Stimulated activated CD8-positive, alpha-beta memory T cell treated with anti-CD3 and anti-CD28 coated beads, Interleukin-12 subunit alpha, Interleukin-12 subunit beta, amount 100 ng/mL, for 24 hours (primary cell): ENCODE results near the gene UCK1.
A peak's percentile ranks its signal among the peaks of the same experiment; 100 is the strongest.

Source experiments
- DNase-seq: peaks from one replicate; pipeline ENCODE4 v3.0.0-alpha.2; 2020; ENCODE audit errors: extremely low read depth

Gene UCK1

DNA sequence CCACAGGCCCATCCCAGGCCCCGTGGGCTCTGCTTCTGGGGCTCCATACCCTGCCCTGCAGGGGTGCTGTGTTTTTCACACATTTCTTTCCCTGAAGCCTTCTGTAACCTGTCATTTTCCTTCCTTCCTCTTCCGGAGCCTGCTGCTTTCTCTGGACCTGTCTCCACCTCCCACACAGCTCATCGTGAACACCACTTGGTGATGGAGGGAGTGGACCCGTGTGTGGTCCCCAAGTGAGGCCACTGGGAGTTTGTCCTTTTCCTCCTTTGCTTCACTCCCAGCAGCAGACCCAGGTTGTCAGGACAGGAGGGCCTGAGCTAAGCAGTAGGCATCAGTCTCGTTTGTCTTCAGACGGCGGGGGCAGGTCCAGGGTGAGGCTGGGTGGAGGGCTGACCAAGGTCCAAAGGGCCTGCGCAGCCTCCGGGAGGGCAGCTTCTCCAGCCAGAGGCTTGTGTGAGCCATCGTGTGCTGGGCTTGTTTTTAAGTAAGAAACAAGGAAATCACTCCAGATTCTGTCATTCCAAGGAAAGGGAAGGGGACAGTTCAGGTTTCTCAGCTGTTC lies 34.1 kb downstream of the UCK1 start:
- no peak for DNase-seq

DNA sequence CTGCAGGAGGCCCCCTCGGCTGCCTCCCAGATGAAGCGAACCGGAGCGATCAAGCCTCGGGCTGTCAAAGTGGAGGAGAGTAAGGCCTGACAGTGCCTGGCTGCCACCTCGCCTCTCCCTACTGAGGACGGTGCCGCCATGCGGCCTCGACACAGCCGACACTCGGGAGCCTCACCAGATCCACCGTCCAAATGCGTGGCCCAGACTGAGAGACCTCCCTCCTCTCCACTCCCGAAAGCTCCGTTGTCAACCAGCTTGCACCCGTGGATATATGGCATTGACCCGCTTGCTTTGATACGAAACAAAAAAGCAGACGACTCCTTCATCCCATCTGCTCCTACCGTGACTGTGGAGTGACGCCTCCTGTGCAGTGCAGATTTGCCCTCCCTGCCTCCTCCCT lies 35.3 kb downstream of the UCK1 start:
- DNase-seq: no peak

- DNase-seq: no peak
These were observed 36.7 kb downstream of the UCK1 start for GRCh38 chr9:131494296-131494870.

DNA sequence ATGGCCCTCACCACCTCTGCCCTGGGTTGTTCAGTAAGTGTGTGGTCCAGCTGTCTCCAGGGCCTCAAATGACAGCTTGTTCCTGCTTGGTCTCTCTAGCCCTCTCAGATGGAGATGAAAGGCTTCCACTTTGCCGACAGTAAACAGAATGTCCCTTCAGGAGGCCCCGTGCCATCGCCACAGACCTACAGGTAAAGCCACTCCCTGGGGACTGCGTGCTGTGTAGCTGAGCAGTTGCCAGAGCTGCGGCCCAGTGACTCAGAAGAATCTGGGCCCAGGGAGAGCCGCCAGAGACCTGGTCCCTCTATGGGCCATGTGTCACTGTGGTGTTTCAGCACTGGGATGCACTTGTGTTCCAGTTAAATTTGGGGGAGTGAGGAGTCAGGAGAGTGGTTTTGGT lies 39.0 kb downstream of the UCK1 start:
- no peak for DNase-seq

GRCh38 chr9:131491001-131491710 lies 39.9 kb downstream of the UCK1 start:
- no peak for DNase-seq

GRCh38 chr9:131490514-131490913 lies 40.5 kb downstream of the UCK1 start:
- no peak for DNase-seq

DNA sequence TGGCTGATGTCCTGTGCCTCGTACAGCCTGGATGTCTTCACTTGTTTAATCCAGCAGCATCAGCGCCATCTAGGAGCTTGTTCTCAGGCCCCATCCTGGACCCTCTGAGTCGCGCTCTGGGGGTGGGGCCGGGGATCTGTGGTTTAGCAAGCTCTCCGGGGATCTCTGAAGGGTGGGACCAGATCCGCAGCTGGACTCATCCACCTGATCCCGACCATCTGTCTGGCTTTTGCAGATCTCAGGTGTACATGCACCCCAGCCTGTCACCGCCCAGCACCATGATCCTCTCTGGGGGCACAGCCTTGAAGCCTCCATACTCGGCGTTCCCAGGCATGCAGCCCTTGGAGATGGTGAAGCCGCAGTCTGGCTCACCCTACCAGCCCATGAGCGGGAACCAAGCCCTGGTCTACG lies 43.4 kb downstream of the UCK1 start:
- DNase-seq: no peak

- no peak for DNase-seq
These were observed 44.1 kb downstream of the UCK1 start for GRCh38 chr9:131487001-131487400.

GRCh38 chr9:131485728-131486422 lies 45.2 kb downstream of the UCK1 start:
- DNase-seq: no peak

- DNase-seq: no peak
These were observed 45.9 kb downstream of the UCK1 start for GRCh38 chr9:131485206-131485605.

- DNase-seq: no peak
These were observed 46.4 kb downstream of the UCK1 start for GRCh38 chr9:131484560-131485185.

DNA sequence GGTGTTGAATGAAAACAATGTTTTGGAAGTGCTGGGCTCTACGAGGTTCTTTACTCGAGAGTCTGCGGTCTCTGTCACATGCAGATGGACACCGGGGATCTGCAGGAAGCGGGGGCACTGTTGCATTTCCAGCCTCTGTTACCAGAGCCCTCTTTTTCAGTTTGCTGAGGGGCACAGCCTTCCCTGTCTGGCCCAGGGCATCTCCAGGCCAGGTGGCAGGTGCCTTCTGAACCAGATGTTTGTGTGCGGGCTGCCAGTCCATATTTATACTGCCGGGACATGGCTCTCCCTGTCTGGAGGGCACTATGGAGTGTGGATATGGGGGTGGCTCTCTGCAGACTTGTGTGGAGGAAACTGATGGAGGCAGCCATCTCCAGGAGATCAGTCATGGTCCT lies 47.0 kb downstream of the UCK1 start:
- DNase-seq: no peak

- no peak for DNase-seq
These were observed 47.6 kb downstream of the UCK1 start for GRCh38 chr9:131483319-131484050.

DNA sequence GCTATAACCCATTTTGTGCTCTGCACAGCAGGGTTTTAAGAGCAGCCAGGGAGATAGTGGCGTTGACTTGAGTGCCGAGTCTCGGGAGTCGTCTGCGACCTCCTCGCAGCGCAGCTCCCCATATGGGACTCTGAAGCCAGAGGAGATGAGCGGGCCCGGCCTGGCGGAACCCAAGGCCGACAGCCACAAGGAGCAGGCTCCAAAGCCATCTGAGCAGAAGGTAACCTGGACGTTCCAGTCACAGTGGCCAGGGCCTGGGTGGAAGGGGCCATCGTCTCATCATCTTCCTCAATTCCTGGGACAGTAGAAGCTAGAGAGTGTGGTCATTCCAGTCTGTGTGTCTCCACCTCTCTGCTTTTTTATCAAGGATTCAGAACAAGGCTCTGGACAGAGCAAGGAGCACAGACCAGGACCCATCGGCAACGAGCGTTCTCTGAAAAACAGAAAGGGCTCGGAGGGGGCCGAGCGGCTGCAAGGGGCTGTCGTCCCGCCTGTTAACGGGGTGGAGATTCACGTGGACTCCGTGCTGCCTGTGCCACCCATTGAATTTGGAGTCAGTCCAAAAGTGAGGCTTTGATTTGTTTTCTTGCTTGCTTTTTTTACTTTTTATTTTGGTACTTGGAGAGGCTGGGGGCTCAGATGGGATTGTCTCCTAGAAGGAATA lies 48.6 kb downstream of the UCK1 start:
- no peak for DNase-seq

GRCh38 chr9:131481441-131482342 lies 49.4 kb downstream of the UCK1 start:
- DNase-seq: no peak

- DNase-seq: no peak
These were observed 50.8 kb downstream of the UCK1 start for GRCh38 chr9:131480258-131480657.

DNA sequence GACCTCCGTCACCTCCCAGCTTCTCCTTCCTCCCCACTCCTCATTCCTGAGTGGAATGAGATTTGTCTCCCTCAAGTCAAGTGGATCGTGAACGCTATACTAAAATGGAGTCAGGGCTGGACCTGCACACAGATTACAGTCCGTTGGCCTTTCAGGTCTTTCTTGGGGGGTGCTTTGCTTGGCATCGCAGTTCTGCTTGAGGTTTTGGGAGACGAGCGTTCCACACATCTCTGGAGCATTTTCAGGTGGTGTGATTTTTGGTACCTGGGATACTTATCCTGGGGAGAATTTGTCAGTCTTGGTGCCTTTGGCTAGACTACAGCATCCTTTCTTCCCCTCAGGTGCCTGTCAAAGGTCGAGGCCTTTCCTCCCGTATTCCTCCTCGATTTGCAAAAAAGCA lies 52.2 kb downstream of the UCK1 start:
- no peak for DNase-seq

DNA sequence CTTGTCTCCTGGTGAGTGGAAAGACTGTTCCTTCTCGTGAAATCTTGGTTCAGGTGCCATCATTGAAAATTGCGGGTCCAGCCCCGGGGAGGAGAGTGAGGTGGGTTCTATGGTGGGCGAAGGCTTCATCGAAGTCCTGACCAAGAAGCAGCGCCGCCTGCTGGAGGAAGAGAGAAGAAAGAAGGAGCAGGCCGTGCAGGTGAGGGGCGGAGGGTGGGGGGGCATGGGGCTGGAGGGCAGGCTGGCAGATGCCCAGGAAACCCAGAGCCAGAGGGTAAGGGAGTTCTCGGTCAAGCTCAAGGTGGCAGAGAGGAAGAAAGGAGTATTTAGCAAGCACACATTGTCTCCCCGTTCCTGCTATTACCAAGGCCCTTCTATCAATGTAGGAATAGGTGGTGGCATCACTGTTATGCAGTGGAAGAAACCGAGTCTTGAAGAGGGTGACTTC lies 52.6 kb downstream of the UCK1 start:
- peak; percentile 15 for DNase-seq

- no peak for DNase-seq
These were observed 53.1 kb downstream of the UCK1 start for GRCh38 chr9:131477816-131478419.

DNA sequence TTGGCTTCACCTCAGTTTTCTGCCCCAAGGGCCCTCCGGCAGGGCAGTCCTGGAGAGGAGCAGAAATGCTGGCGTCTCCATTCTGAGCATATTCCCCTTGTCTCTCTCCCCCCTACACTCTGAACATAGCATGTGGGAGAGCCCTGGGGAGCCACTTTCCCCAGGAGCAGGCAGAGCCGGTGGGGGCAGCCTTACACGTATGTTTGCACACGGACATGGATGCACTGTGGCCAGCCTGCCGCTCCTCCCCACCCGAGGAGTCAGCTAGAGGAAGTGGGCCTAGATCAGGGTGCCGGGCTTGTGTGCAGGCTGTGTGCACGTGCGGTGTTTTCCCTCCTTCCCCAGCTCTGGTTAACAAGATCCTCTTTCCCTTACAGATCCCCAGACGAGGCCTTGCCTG lies 53.7 kb downstream of the UCK1 start:
- DNase-seq: no peak
